T47D (cell line): ENCODE data around the gene CSK.
A peak's percentile ranks its signal among the peaks of the same experiment; 100 is the strongest.

Experiments used
- DNase-seq, 2 experiments: peaks; one replicate each; pipeline versions ENCODE4 v3.0.0 to v3.0.0-alpha.2; 2011 to 2012; ENCODE audit warnings: low read depth in 1 of 2, low spot score in 1 of 2
- JUND ChIP-seq: IDR thresholded peaks from 2 replicates; pipeline ENCODE4 v1.6.1; 2012; ENCODE audit warnings: low read depth
- in situ Hi-C: cut with HindIII; loops from 2 replicates; pipeline ENCODE4 v1.10.0; 2016; ENCODE audit warnings: low sequenced_read_pairs, low pct_unique_long_range_greater_than_20kb

The CSK gene

DNA sequence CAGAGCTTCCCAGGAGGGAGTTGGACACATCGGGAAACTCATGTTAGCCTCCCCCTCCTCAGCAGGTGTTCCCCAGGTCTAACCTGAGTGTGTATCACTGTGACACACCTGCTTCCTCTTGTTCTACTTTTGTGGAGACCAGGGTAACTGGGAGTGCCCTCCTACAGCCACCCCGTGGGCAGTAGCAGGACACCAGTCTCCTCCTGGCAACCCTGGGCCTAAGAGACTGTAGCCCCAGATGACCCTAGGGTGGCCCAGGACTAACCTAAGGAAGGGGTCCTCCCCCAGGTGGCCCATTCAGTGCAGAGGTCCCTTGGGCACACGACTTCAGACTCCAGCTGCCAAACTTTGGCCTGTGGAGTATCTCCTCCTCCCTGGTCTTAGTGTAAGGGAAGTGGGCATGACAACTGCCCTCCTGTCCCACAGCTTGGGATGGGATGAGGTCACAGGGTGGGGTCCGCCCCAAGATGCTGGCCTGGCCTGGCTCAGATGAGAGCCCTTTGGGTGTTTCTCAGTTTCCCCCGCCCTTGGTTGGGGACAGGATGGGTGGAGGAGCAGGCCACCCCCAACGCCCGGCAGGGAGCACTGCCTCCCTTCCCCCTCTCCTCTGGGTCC lies 4.8 kb downstream of the CSK start:
- TF ChIP-seq JUND = no peak
- in situ Hi-C loops = no loop called here
- no peak for DNase-seq

DNA sequence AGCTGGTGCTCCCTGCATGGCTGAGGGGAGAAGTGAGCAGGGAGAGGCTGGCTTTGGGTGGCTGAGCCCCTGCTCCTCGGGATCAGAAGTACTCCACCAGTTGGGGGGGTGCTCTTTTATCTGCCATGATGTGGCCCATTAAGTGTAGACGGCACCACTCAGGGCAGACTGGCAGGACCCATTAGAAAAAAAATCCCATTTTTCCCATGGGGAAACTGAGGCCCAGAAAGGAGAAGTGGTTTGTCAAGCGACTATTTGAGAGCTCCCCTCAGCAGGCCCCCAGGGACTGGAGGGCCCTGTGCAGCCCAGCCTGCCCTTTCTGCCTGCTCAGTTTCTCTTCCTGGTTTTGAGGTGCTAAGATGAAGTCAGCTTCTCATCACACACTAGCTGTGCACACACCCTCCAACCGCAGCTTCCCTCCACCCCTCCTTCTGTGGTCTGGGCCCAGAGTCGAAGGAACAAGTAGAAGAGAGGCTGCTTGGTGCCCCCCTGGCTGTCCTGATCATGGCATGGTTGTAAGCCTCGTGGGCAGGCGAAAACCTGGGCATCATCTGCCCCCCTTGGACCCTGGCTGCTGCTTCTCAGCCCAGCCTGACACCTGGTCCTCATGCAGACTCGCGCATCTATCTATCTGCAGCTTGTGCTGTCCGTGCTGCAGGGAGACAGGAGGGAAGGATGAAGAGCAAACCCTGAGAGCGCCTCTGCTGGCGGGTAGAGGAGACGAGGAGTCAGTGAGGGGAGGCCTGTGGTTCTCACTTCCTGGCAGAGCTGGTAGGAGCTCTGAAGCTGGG lies 5.6 kb downstream of the CSK start:
- in situ Hi-C loops = no loop called here
- peak in 1 of 2 experiments; percentile 80 for DNase-seq

GRCh38 chr15:74788042-74788682 lies 6.3 kb downstream of the CSK start:
- peak in 1 of 2 experiments; percentile 49 for DNase-seq
- TF ChIP-seq JUND = no peak
- in situ Hi-C loops = no loop called here

More for the DNA sequence above, 5.6 kb downstream of the CSK start:
- TF ChIP-seq JUND = no peak

DNA sequence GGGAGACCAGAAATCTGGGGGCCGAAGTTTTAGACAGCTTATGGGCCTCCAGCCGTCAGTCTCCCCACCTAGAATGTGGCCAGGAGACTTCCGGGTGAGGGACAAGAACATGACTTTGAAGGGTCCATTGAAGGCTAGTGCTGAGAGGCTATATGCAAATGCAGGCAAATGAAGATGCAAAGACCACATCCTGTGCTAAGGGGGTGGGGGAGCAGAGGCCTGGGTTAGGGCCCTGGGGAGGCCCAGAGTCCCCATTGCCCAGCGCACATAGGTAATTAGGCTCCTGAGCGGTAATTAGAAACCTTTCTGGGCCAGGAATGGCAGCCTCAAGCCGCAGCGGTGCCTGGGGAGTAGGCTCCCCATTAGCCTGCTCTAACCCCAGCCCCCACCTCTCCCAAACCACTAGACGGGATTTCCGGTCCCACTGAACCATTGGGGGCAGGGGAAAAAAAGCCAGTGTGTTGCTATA lies 6.8 kb downstream of the CSK start:
- no peak for TF ChIP-seq JUND
- no peak for DNase-seq
- in situ Hi-C loops = no loop called here

- peak in 1 of 2 experiments; percentile 80 for DNase-seq
- TF ChIP-seq JUND = no peak
- in situ Hi-C loops = no loop called here
These were observed 7.3 kb downstream of the CSK start for GRCh38 chr15:74789171-74789631.

GRCh38 chr15:74789741-74790079 lies 7.8 kb downstream of the CSK start:
- in situ Hi-C loops = no loop called here
- DNase-seq = no peak
- TF ChIP-seq JUND = no peak

DNA sequence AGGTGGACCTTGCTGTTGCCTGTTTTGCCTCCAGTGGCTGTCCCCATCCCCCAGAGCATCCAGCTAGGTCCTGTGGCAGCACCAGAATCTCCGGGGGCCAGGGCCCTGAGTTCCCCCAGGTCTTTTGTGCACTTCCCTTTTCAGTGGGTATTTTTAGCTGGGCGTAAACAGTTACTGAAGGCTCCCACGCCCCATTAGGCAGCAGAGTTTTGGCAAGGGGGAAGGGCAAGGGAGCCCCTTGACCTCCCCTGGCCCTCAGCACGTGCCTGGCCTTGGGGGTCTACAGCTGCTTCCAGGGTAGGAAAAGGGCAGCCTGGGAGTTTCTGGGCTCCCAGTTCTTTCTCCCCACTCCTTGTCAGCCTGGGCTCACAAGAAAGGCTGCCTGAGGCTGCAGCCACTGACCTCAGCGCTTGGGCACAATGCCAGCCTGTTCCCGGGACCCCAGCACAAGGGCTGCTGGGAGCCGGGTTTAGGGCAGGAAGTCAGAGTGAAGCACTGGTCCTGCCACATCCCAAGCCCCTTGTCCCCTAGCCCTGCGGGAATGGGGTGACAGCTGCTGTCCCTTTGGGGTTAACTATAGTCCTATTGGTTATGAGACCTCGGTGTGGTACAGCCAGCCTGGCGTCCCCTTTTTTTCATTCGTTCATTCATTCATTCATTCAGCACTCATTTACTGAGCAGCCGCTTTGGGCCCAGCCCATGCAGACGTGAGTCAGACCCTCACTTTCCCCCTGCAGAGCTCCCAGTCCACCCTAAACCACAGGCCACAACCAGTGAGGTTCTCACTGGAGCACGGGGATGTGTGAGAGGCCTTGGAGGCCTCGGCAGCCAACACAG lies 8.4 kb downstream of the CSK start:
- in situ Hi-C loops = no loop called here
- no peak for TF ChIP-seq JUND
- DNase-seq = no peak

- no peak for TF ChIP-seq JUND
- DNase-seq = no peak
- in situ Hi-C loops = no loop called here
These were observed 9.1 kb downstream of the CSK start for GRCh38 chr15:74791007-74791406.

GRCh38 chr15:74791667-74792066 lies 9.8 kb downstream of the CSK start:
- in situ Hi-C loops = no loop called here
- peak in 1 of 2 experiments; percentile 57 for DNase-seq
- TF ChIP-seq JUND = no peak

GRCh38 chr15:74792227-74793016 lies 10.5 kb downstream of the CSK start:
- no peak for TF ChIP-seq JUND
- in situ Hi-C loops = no loop called here

GRCh38 chr15:74793135-74794028 lies 11.5 kb downstream of the CSK start:
- TF ChIP-seq JUND = no peak
- in situ Hi-C loops = no loop called here
- no peak for DNase-seq

More at GRCh38 chr15:74792227-74793016, 10.5 kb downstream of the CSK start:
- no peak for DNase-seq
